ENCODE data around the gene TADA1.
"Not testable (repeated sequence)": the region's sequence is repeated elsewhere in the genome, so short reads cannot be mapped to it uniquely, and the experiment has no call there.

TADA1 gene

DNA sequence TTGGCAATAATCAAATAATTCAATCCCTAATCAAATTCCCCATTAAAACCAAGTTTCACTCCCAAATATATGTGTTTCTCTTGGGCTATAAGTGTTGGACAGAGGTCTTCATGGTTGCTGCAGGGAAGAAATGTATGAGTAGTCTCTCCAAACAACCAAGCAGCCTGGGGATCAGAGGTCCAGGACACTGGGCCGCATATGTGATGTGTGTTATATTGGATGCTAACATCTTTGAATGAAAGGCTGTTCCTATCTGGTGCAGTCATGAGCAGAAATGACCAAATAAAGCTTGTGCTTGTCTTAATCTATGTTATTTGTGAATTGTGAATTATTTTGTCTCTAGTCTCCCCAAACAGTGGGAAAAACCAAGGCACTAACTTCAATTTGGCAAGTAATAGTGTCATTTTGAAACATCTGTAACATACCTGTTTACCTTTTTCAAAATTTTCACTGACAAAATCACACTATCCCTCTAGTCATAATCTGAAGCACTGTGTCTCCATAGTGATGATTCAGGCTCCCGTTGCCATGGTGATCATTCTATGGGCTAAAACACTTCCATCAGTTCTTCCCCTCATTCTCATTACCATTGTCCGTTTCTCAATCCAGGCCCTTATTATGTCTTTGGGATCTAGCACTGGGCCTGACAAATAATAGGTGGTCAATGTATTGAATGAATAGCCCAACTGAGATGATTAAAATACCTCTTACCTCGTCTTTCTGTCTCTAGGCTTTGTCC is 12.5 kb upstream of the TADA1 start:
- DNase-seq: no peak

DNA sequence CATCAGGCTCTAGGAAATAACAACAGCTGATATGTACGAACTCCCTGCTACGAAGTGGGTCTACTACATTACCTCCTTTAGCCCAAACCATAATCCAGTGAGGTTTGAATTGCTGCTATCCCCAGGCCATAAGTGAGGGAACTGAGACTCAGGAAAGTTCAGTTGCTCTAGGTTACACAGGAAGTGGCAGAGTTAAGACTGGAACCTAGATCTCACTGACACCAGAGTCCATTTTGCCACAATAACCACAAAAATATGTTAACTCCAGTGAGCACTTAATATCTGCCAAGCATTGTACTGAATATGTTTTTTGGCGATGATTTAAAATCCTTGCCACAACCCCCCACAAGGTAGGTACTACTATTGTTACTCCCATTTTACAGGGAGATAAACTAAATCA is 8.9 kb upstream of the TADA1 start:
- no peak for DNase-seq

GRCh38 chr1:166884040-166884642 is 8.1 kb upstream of the TADA1 start:
- DNase-seq: no peak

GRCh38 chr1:166882893-166883292 is 6.8 kb upstream of the TADA1 start:
- DNase-seq: no peak

- DNase-seq: not testable (repeated sequence)
Observed at GRCh38 chr1:166878173-166878917, 2.3 kb upstream of the TADA1 start.

DNA sequence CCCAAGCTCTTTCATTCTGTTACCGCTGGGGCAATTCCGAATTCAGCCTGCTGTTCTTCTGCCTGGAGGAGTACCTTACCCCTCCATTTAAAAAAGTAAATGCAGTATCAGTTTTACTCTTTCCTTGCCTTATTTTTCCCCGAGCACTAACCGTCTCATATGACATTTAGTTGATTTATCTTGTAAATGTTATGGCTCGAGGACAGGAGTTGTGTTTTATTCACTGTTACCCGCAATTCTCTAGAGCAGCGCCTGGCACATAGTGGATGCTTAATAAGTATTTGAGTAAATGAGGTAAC is 425 bp upstream of the TADA1 start:
- DNase-seq: no peak

DNA sequence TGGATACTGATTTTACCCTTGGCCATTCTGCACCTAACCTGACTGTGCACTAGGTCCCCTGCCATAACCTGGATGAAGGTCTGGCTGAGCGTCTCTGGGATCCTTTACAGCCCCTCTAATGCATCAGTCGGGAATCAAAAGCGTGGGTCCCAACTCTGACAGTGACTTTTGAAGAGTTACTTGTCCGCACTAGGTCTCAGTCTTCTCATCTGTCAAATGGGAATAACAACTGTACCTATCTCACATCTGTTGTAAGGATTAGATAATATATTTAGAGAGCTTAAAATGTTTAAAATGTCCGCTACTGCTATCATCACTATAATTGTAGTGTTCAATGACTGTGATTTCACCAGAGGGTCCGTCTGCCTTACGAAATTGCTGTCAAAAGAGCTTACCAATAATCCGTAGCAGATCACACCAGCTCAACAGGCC is 746 bp downstream of the TADA1 start:
- DNase-seq: no peak

GRCh38 chr1:166874464-166874863 is 1.6 kb downstream of the TADA1 start:
- DNase-seq: no peak

DNA sequence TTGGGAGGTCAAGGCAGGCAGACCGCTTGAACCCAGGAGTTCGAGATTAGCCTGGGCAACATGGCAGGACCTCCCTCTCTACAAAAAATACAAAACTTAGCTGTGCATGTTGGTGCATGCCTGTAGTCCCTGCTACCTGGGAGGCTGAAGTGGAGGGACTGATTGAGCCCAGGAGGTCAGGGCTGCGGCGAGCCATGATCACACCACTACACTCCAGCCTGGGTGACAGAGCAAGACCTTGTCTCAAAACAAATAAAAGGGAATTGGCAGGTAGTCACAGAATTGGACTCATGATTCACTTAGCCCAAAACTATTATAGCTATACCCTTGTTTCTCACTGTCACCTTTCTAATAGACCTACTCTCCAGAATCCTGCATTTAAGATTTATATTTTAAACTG is 5.5 kb downstream of the TADA1 start:
- no peak for DNase-seq

DNA sequence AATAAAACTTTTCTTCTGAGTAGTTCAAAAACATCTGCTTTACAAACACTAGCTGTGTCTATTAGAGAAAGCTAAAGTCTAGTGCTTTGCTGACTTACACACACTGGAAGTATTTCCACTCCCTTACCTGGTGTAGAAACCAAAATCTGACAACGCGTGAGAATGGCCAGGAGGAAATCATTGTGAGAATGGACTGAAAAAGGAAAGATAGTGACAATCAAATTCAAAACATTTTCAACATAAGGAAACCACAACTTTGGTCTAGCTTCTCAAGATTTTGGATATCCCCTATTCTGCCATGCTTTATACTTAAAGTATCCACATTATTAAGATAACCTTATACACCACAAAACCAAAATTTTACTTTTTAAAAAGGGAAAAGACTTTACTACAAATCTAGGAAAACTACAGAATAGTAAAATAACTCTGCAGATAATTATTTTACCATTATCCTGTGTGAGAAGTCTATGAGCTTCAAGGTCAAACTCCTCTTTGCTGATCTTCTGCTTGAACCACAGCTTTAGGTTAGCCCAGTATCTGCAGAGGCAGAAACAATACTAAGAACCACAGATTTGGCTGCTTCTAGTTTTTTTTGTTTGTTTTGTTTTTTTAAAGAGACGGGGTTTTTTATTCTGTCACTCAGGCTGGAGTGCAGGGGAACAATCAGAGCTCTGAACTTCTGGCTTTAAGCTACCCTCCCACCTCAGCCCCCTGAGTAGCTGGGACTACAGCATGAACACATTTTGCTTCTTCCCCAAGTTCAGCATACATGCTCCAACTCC is 6.6 kb downstream of the TADA1 start:
- DNase-seq: no peak

DNA sequence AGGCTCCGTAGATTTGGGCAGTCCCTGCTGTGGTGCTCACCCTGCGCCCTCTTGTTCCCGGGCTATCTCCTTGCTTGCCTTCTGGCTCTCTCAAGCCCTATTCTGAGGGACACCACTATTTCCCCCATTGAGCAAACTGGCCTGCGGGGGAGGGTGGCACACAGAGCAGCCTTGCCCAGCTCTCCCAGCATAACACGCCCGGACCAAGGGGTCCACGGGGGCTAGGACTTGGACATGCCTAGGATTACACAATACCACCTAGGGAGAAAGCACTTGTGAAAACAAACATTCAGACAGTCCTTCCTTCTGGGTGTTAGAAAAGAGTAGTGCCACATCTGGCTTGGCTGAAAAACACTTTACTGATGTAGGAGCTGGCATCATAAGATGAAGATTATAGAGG is 7.4 kb downstream of the TADA1 start:
- DNase-seq: no peak

DNA sequence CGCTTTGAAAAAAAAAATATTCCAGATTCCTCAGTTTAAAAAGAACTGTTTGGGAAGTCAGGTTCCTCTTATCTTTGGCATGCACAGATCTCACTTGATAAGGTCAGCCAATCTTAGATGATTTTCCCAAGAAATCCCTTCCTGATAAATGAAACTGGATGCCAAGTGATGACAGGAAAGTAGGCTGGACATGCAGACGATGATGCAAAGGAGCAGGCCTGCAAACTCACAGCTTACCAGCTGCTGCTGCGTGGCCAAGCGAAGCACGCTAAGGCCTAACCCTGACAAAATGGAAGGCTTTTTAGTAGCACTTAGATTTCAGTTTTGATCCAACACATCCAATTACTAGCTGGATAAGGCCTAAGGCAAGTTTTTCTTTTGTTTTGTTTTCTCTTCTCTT is 10.1 kb downstream of the TADA1 start:
- no peak for DNase-seq

DNA sequence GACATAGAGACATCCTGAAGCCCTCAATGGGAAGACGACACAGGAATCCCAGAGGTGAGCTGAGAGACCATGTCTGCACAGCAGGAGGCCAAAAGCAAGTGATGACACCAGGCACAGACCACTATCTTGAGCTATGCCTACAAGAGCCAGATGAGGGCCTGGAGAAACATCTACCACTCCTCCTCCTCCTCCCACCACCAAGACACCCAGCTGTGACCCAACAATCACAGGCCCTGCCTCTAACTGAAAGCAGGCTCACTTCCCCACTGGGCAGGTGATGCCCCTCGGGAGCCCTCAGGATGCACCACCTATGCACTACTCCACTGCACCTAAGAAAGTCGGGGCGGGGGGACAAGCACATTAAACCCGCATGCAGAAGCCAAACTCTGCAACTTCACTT is 16.5 kb downstream of the TADA1 start:
- DNase-seq: no peak

DNA sequence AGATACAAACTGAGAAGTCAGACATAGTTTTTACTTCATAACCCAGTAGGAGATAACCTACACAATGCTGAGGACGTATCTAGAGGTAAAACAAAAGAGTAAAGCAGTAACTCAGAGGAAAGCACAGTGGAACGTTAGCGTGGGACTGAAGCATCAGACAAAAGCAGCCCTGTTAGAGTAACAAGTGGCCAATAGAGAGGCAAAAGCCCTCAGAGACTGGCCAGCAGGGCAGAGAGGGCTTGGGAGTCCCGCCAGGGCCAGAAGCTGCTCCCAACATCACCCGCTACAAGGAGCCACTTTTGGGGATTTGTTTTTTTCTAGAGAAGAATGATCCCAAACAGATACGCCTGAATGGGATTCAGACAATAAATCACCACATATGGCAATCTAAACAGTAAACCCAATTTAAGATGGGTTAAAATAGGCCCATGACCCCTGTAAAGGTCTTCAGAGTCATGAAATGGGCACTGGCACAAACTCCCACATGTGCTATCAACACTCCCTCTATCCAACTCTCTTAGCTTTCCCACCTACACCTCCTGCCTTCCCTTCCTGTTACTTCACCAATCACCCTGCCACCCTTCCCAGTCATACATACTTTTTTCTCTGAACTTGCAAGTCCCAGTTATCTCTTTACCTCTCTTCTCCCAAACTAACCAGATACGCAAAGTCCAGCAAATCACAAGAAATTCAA is 17.2 kb downstream of the TADA1 start:
- DNase-seq: no peak

DNA sequence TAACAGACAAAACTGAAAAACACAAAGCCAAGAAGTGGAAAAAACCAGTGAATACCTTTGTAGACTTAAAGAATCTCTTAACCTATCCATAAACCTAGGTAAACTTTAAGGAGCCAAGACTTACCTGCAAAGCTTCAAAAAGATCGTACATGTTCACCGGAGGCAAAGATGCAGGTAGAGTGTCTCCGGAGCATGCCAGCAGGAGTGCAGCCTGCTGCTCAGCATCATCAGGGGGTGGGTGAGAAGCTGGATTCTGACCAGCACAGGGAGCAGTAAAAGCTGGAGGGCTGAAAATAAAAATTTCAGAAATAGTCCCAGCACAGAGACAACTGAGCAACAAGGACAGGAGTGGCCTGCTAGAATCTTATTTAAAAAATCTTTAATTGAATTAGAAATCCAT is 18.1 kb downstream of the TADA1 start:
- DNase-seq: no peak

GRCh38 chr1:166855558-166855957 is 20.5 kb downstream of the TADA1 start:
- no peak for DNase-seq

DNA sequence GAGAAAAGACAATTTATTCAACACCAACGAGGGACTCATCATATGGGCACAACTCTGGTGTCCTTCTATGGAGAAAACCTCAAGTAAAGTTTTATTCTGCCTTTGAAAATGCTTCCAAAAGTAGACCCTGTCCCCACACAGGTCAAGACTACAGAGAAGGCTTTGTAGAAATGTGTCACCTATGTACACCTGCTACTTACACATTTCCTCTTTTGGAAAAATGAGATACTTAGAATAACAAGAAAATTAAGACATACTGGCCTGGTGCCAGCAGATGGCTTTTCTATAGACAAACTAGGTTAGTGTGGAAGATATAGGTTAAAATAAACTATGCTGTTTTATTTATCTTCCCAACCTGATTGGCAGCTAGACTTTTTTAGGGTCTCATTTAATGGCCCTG is 23.1 kb downstream of the TADA1 start:
- DNase-seq: no peak

DNA sequence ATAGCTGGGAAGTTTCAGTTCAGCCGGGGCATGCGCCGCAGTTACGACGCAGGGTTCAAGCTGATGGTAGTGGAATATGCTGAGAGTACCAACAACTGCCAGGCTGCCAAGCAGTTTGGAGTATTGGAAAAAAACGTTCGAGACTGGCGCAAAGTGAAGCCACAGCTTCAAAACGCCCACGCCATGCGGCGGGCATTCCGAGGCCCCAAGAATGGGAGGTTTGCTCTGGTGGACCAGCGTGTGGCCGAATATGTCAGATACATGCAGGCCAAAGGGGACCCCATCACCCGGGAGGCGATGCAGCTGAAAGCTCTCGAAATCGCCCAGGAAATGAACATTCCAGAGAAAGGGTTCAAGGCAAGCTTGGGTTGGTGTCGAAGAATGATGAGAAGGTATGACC is 26.9 kb downstream of the TADA1 start:
- DNase-seq: no peak

DNA sequence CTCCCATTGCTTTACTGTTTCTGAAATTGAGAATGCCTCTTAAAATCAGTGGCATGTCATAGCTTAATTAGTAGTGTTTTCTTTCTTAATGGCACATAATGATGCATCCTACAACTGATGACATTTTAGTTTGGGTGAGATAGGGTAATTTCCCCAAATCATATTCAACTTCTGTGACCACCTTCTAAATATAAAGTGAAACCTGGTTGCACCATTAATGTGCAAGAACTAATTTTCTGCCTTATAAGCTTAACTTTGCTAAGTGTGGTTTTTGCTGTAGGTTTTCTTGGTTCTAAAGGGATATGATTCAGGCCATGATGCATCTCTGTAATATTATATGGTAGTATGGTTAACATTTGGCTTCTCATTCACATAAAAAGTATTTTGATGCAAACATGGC is 27.9 kb downstream of the TADA1 start:
- DNase-seq: no peak

DNA sequence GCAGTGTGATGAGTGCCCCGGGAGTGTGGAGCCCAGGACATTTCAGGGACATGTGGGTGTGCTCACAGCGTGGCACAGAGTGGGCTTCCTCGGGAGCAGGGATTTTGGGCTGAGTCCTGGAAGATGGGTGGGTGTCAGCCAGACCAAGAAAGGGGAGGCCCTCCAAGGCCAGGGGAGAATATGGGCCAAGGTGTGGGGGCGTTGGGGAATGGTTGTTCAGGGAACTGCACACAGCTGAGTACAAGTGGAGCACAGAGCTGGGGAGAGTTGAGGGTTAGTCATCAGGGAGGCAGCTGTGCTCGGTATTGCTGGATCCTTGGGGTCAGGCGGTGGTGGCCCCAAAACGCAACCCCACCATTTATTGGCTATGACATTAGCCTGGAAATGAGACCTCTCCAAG is 31.3 kb downstream of the TADA1 start:
- DNase-seq: no peak

- no peak for DNase-seq
Observed at GRCh38 chr1:166843769-166844596, 32.1 kb downstream of the TADA1 start.

- no peak for DNase-seq
Observed at GRCh38 chr1:166843322-166843721, 32.7 kb downstream of the TADA1 start.
